Urothelium cell line (cell line): ENCODE results near the gene TUNAR.
"Not testable (repeated sequence)": the region's sequence is repeated elsewhere in the genome, so short reads cannot be mapped to it uniquely, and the experiment has no call there.

Experiments used
- DNase-seq: peaks from one replicate; pipeline ENCODE4 v3.0.0; 2011; ENCODE audit warnings: low spot score, mixed read lengths
- FAIRE-seq: peaks from 2 replicates; lab custom pipeline; 2011; peaks lifted over from hg19 to GRCh38; lab: Jason Lieb, UNC

The TUNAR gene

DNA sequence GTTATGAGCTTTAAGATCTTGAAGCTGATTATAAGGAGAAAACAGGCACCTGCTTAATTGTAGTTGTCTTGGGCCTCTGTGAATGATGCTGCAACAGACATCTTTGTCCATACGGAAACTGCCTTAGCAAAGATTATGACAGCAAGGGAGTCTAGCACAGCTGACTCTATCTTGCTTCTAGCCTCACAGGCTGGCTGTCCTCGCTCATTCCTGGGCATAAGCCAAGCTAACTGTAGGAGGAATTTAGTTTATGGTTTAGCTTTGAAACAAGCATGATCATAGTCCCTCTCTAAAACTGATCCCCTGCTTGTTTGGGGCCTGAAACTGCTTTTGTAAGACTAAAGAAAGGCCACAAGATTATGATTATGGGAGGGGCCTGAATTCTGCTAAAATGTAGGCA is 88.3 kb downstream of the TUNAR start:
- DNase-seq (no peak), FAIRE-seq (no peak)

DNA sequence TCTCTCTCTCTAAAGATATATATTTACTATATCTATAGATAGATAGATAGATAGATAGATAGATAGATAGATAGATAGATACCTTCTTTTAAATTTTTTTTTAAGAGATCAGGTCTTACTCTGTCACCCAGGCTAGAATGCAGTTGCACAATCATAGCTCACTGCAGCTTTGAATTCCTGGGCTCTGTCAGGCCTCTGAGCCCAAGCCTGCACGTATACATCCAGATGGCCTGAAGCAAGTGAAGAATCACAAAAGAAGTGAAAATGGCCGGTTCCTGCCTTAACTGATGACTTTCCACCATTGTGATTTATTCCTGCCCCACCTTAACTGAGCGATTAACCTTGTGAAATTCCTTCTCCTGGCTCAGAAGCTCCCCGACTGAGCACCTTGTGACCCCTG is 91.4 kb downstream of the TUNAR start:
- FAIRE-seq, DNase-seq: not testable (repeated sequence)
